Astrocyte (in vitro differentiated cells and primary cell): ENCODE measurements around the gene IL20RB. TPM values are rescaled to one million over a fixed set of nuclear protein-coding genes. Genes with fewer than 3 reads are reported as not detected.

Experiments
- DNase-seq: peaks from one replicate; pipeline ENCODE4 v3.0.0-alpha.2; 2010; ENCODE audit warnings: low read depth
- FAIRE-seq: peaks from 2 replicates; lab custom pipeline; 2011; peaks lifted over from hg19 to GRCh38; lab: Jason Lieb, UNC
- H2AFZ ChIP-seq: 2 replicates; pipeline ENCODE4 v1.6.0; 2012; ENCODE audit warnings: low read depth, low read length, inconsistent platforms
- H3K27ac ChIP-seq: 2 replicates; pipeline ENCODE4 v1.5.1; 2011; ENCODE audit warnings: low read depth, low read length, inconsistent platforms
- H3K27me3 ChIP-seq: 2 replicates; pipeline ENCODE4 v1.6.0; 2011; ENCODE audit warnings: low read length, inconsistent platforms; ENCODE audit not compliant: insufficient read depth
- H3K36me3 ChIP-seq: 2 replicates; pipeline ENCODE4 v1.5.1; 2011; ENCODE audit warnings: low read length, inconsistent platforms; ENCODE audit not compliant: insufficient read depth
- H3K4me1 ChIP-seq: 2 replicates; pipeline ENCODE4 v1.5.1; 2011; ENCODE audit warnings: low read length, inconsistent platforms; ENCODE audit not compliant: insufficient read depth
- H3K4me2 ChIP-seq: 2 replicates; pipeline ENCODE4 v1.6.0; 2012; ENCODE audit warnings: low read length, inconsistent platforms
- H3K4me3 ChIP-seq: 2 replicates; pipeline ENCODE4 v1.5.1; 2011; ENCODE audit warnings: low read depth, mild to moderate bottlenecking, low read length, inconsistent platforms; ENCODE audit not compliant: insufficient read depth
- H3K79me2 ChIP-seq: 2 replicates; pipeline ENCODE4 v1.6.0; 2012; ENCODE audit warnings: mild to moderate bottlenecking, low read length, inconsistent platforms; ENCODE audit not compliant: insufficient read depth
- H3K9ac ChIP-seq: 2 replicates; pipeline ENCODE4 v1.6.0; 2012; ENCODE audit warnings: mild to moderate bottlenecking, low read length, inconsistent platforms
- H3K9me3 ChIP-seq: 2 replicates; pipeline ENCODE4 v1.5.1; 2012; ENCODE audit warnings: low read depth, mild to moderate bottlenecking, low read length, inconsistent platforms; ENCODE audit not compliant: insufficient read depth
- H4K20me1 ChIP-seq: 2 replicates; pipeline ENCODE4 v1.6.0; 2012; ENCODE audit warnings: low read length, inconsistent platforms; ENCODE audit not compliant: insufficient read depth
- H3K27ac Mint-ChIP-seq: one replicate; pipeline ENCODE4 v1.8.0; 2021; ENCODE audit warnings: mild to moderate bottlenecking, mixed read lengths; ENCODE audit not compliant: unreplicated experiment
- H3K27me3 Mint-ChIP-seq: one replicate; pipeline ENCODE4 v1.8.0; 2021; ENCODE audit warnings: low read depth, mixed read lengths; ENCODE audit not compliant: unreplicated experiment
- H3K36me3 Mint-ChIP-seq: one replicate; pipeline ENCODE4 v1.8.0; 2021; ENCODE audit warnings: low read depth, mixed read lengths; ENCODE audit not compliant: unreplicated experiment
- H3K4me1 Mint-ChIP-seq: one replicate; pipeline ENCODE4 v1.8.0; 2021; ENCODE audit warnings: low read depth, mixed read lengths; ENCODE audit not compliant: unreplicated experiment
- H3K4me3 Mint-ChIP-seq: one replicate; pipeline ENCODE4 v1.8.0; 2021; ENCODE audit warnings: mild to moderate bottlenecking, moderate library complexity, mixed read lengths; ENCODE audit not compliant: unreplicated experiment
- H3K9me3 Mint-ChIP-seq: one replicate; pipeline ENCODE4 v1.8.0; 2021; ENCODE audit warnings: mild to moderate bottlenecking, mixed read lengths; ENCODE audit not compliant: unreplicated experiment
- CTCF ChIP-seq: IDR thresholded peaks from 2 replicates; pipeline ENCODE4 v1.5.1; 2011; ENCODE audit warnings: low read depth, mild to moderate bottlenecking, inconsistent platforms, low read length, moderate library complexity; ENCODE audit not compliant: insufficient read depth
- EZH2 ChIP-seq: IDR thresholded peaks from 2 replicates; pipeline ENCODE4 v1.6.1; 2012; ENCODE audit warnings: mild to moderate bottlenecking, low read length, inconsistent platforms; ENCODE audit not compliant: insufficient read depth
- total RNA-seq: library from RNA; stranded (reverse); gene quantifications from 2 replicates; pipeline ENCODE4 v1.2.1, GENCODE V29; 2021

IL20RB gene
- total RNA-seq, 1 donor from 2014 or later: 22.0 TPM

- Histone ChIP-seq H2AFZ (no peak overlapping the region), H3K9ac (no peak overlapping the region), H3K4me2 (no peak overlapping the region), H3K4me3 (no peak overlapping the region), H3K27ac (no peak overlapping the region), H3K4me1 (peaks cover 5% of the 10 kb centered on the region), H3K9me3 (no peaks in the 10 kb centered on the region), H4K20me1 (peaks cover 11% of the 10 kb centered on the region), H3K79me2 (peaks cover 21% of the 10 kb centered on the region), H3K36me3 (peaks cover 3% of the 10 kb centered on the region), H3K27me3 (no peaks in the 10 kb centered on the region)
- Mint-ChIP-seq H3K4me1 (peaks cover 17% of the 10 kb centered on the region), H3K27ac (no peak overlapping the region), H3K36me3 (peaks cover 13% of the 10 kb centered on the region), H3K9me3 (no peaks in the 10 kb centered on the region), H3K27me3 (no peaks in the 10 kb centered on the region), H3K4me3 (no peak overlapping the region)
- DNase-seq: no peak
- no peak for TF ChIP-seq CTCF
- TF ChIP-seq EZH2: no peak
- no peak for FAIRE-seq
Observed at GRCh38 chr3:136932978-136933772, 24.6 kb upstream of the IL20RB start.

- Histone ChIP-seq H3K4me3 (no peak overlapping the region), H3K36me3 (no peaks in the 10 kb centered on the region), H3K9ac (no peak overlapping the region), H2AFZ (no peak overlapping the region), H3K79me2 (peaks cover 42% of the 10 kb centered on the region), H3K4me2 (no peak overlapping the region), H3K9me3 (no peaks in the 10 kb centered on the region), H3K27ac (no peak overlapping the region), H3K4me1 (peaks cover 7% of the 10 kb centered on the region), H3K27me3 (no peaks in the 10 kb centered on the region), H4K20me1 (peaks cover 12% of the 10 kb centered on the region)
- Mint-ChIP-seq H3K4me3 (no peak overlapping the region), H3K36me3 (peaks cover 12% of the 10 kb centered on the region), H3K27me3 (no peaks in the 10 kb centered on the region), H3K4me1 (peaks cover 24% of the 10 kb centered on the region), H3K27ac (no peak overlapping the region), H3K9me3 (no peaks in the 10 kb centered on the region)
- TF ChIP-seq CTCF (no peak), EZH2 (no peak)
- FAIRE-seq: no peak
- DNase-seq: no peak
Observed at GRCh38 chr3:136937175-136937574, 20.6 kb upstream of the IL20RB start.

- TF ChIP-seq CTCF: no peak
- TF ChIP-seq EZH2: no peak
- Histone ChIP-seq H2AFZ (no peak overlapping the region), H3K36me3 (no peaks in the 10 kb centered on the region), H3K9me3 (no peaks in the 10 kb centered on the region), H3K9ac (no peak overlapping the region), H3K4me1 (peaks cover 7% of the 10 kb centered on the region), H3K4me3 (no peak overlapping the region), H3K4me2 (no peak overlapping the region), H4K20me1 (peaks cover 19% of the 10 kb centered on the region), H3K27me3 (no peaks in the 10 kb centered on the region), H3K27ac (no peak overlapping the region), H3K79me2 (peaks cover 45% of the 10 kb centered on the region)
- H3K27ac Mint-ChIP-seq: peak overlapping the region; percentile 63
- no peak for DNase-seq
- no peaks in the 10 kb centered on the region for H3K9me3 Mint-ChIP-seq
- peaks cover 28% of the 10 kb centered on the region for H3K4me1 Mint-ChIP-seq
- H3K27me3 Mint-ChIP-seq: no peaks in the 10 kb centered on the region
- FAIRE-seq: no peak
- H3K36me3 Mint-ChIP-seq: peaks cover 12% of the 10 kb centered on the region
- H3K4me3 Mint-ChIP-seq: peak overlapping the region; percentile 58
Observed at GRCh38 chr3:136937851-136938250, 19.9 kb upstream of the IL20RB start.
